Panc1 (cell line): ENCODE data around the gene SDK2. TPM values are rescaled to one million over a fixed set of nuclear protein-coding genes. Genes with fewer than 3 reads are reported as not detected.

Experiments used
- ATAC-seq: fragments of 200-7000 bp; cut with Tn5 transposase; 2 replicates; pipeline ENCODE4 v1.9.1; 2020; ENCODE audit warnings: mild to moderate bottlenecking, moderate library complexity
- BruUV-seq: library from RNA; stranded (reverse); fragments of 400-500 nt; replicated peaks from 2 replicates; lab custom pipeline; 2021; lab: Mats Ljungman, UMichigan
- CTCF ChIA-PET: fragments of 300-600 bp; sonication (Branson Sonifier 250); formaldehyde crosslinking; loops from one replicate; lab custom pipeline; 2022; ENCODE audit warnings: antibody characterized with exemption; lab: Charles Lee
- POLR2A ChIA-PET: fragments of 300-600 bp; sonication (Branson Sonifier 250); formaldehyde crosslinking; loops from one replicate; lab custom pipeline; 2022; ENCODE audit warnings: antibody characterized with exemption; lab: Charles Lee
- DNase-seq: peaks from one replicate; pipeline ENCODE4 v3.0.0-alpha.2; 2010; ENCODE audit warnings: low read depth, low spot score
- H3K27ac ChIP-seq: 2 replicates; pipeline ENCODE4 v1.5.1; 2011; ENCODE audit warnings: mild to moderate bottlenecking, low read length, inconsistent platforms
- H3K27me3 ChIP-seq: fragments of 200-500 bp; sonication (Bioruptor generic); 2 replicates; pipeline ENCODE4 v1.6.0; 2014; ENCODE audit warnings: low read length, inconsistent platforms; ENCODE audit not compliant: control insufficient read depth, insufficient read depth
- H3K36me3 ChIP-seq: fragments of 200-500 bp; sonication (Bioruptor generic); 2 replicates; pipeline ENCODE4 v1.5.1; 2014; ENCODE audit warnings: inconsistent platforms, mild to moderate bottlenecking, low read length, moderate library complexity; ENCODE audit not compliant: control insufficient read depth, insufficient read depth
- H3K4me1 ChIP-seq: 2 replicates; pipeline ENCODE4 v1.5.1; 2011; ENCODE audit warnings: inconsistent platforms, mild to moderate bottlenecking, low read length, moderate library complexity; ENCODE audit not compliant: control insufficient read depth, insufficient read depth
- H3K4me3 ChIP-seq, 2 experiments: 2 replicates each; pipeline ENCODE4 v1.5.1; 2011 to 2012; ENCODE audit warnings: low read depth in 2 of 2, low read length in 2 of 2, mild to moderate bottlenecking in 2 of 2, inconsistent platforms in 1 of 2, moderate library complexity in 1 of 2
- H3K9me3 ChIP-seq: fragments of 200-500 bp; sonication (Bioruptor generic); 2 replicates; pipeline ENCODE4 v1.5.1; 2014; ENCODE audit warnings: low read depth, mild to moderate bottlenecking, inconsistent platforms, low read length, moderate library complexity; ENCODE audit not compliant: control insufficient read depth, insufficient read depth
- CTCF ChIP-seq: fragments of 450-650 bp; IDR thresholded peaks from 2 replicates; pipeline ENCODE4 v1.5.1; 2017; ENCODE audit warnings: mild to moderate bottlenecking
- POLR2AphosphoS5 ChIP-seq: IDR thresholded peaks from 2 replicates; pipeline ENCODE4 v1.6.1; 2012; ENCODE audit warnings: mild to moderate bottlenecking, low read depth, low read length, moderate library complexity
- REST ChIP-seq, 2 experiments: IDR thresholded peaks; 2 replicates each; pipeline ENCODE4 v1.6.1; 2011 to 2012; ENCODE audit warnings: low read depth in 2 of 2, control low read depth in 1 of 2, low read length in 1 of 2, mild to moderate bottlenecking in 1 of 2, moderate library complexity in 1 of 2; ENCODE audit not compliant: insufficient read depth in 1 of 2
- SIN3A ChIP-seq: IDR thresholded peaks from 2 replicates; pipeline ENCODE4 v1.6.1; 2012; ENCODE audit warnings: low read depth, mild to moderate bottlenecking, low read length, moderate library complexity, borderline replicate concordance; ENCODE audit not compliant: insufficient read depth
- TCF7L2 ChIP-seq: IDR thresholded peaks from 2 replicates; pipeline ENCODE4 v1.6.1; 2011; ENCODE audit warnings: mild to moderate bottlenecking, low read depth, low read length, inconsistent platforms
- in situ Hi-C: cut with HindIII; loops from 2 replicates; pipeline ENCODE4 v1.10.0; 2016; ENCODE audit warnings: low sequenced_read_pairs, low pct_unique_long_range_greater_than_20kb
- intact Hi-C: fragments of 100-400 bp; cut with micrococcal nuclease; formaldehyde crosslinking; loops from one replicate; pipeline ENCODE4 v1.10.0; 2022; ENCODE audit not compliant: unreplicated experiment
- total RNA-seq: library from RNA; stranded (reverse); gene quantifications from one replicate; pipeline ENCODE4 v1.2.1, GENCODE V29; 2021; ENCODE audit not compliant: unreplicated experiment

Gene SDK2
- total RNA-seq, 1 experiment from 2014 or later, result 0.41 TPM

GRCh38 chr17:73613271-73614233 lies 30.7 kb downstream of the SDK2 start:
- no peaks in the 10 kb centered on the region; the same call in 1 of the 2 replicates for H3K27me3 ChIP-seq
- ChIA-PET CTCF (no interaction called here), POLR2A (interaction anchor here (0.6 kb wide), 1 partner anchor 18 kb away, joined by 6 read pairs; no protein-coding TSS in a partner anchor)
- TF ChIP-seq POLR2AphosphoS5 (no peak), REST (IDR thresholded peaks at IDR 0.05; ENCODE audit: insufficient read depth in 1 of 2, low read depth in 2 of 2, low read length in 1 of 2) (no peak), CTCF (no peak), SIN3A (no peak), TCF7L2 (no peak)
- intact Hi-C loops, result no loop called here
- H3K9me3 ChIP-seq, result no peaks in the 10 kb centered on the region
- no peak overlapping the region for H3K4me3 ChIP-seq
- H3K4me1 ChIP-seq, result no peaks in the 10 kb centered on the region
- in situ Hi-C loops, result no loop called here
- H3K27ac ChIP-seq, result no peak overlapping the region
- no peaks in the 10 kb centered on the region for H3K36me3 ChIP-seq
- DNase-seq, result no peak
- ATAC-seq, result no peak
- BruUV-seq, result no TSS peak

GRCh38 chr17:73612031-73612472 lies 32.2 kb downstream of the SDK2 start:
- ATAC-seq (no peak), DNase-seq (no peak)
- CTCF ChIA-PET, result no interaction called here
- Histone ChIP-seq H3K9me3 (no peaks in the 10 kb centered on the region), H3K4me3 (no peak overlapping the region), H3K27ac (no peak overlapping the region), H3K4me1 (no peaks in the 10 kb centered on the region), H3K27me3 (no peaks in the 10 kb centered on the region; the same call in 1 of the 2 replicates), H3K36me3 (no peaks in the 10 kb centered on the region)
- in situ Hi-C loops (no loop called here), intact Hi-C loops (no loop called here)
- BruUV-seq, result no TSS peak
- TF ChIP-seq POLR2AphosphoS5 (no peak), CTCF (no peak), SIN3A (no peak), TCF7L2 (no peak), REST (IDR thresholded peaks at IDR 0.05; ENCODE audit: insufficient read depth in 1 of 2, low read depth in 2 of 2, low read length in 1 of 2) (no peak)
- POLR2A ChIA-PET, result no interaction called here
